IMR-90 (cell line): ENCODE data around the gene EVI5. TPM values are rescaled to one million over a fixed set of nuclear protein-coding genes. Genes with fewer than 3 reads are reported as not detected.
"Not testable (repeated sequence)": the region's sequence is repeated elsewhere in the genome, so short reads cannot be mapped to it uniquely, and the experiment has no call there.

ENCODE experiments used
- ATAC-seq: fragments of 200-7000 bp; cut with Tn5 transposase; 2 replicates; pipeline ENCODE4 v1.9.1; 2020; ENCODE audit warnings: low read depth, mild to moderate bottlenecking, moderate library complexity
- BruUV-seq: library from RNA; stranded (reverse); fragments of 400-500 nt; replicated peaks from 2 replicates; lab custom pipeline; 2021; lab: Mats Ljungman, UMichigan
- CTCF ChIA-PET: fragments of 300-600 bp; formaldehyde crosslinking; extraction: SDS; loops from one replicate; lab custom pipeline; 2021; ENCODE audit warnings: antibody characterized with exemption; lab: Yijun Ruan, JAX
- POLR2A ChIA-PET: fragments of 300-600 bp; sonication (Branson Sonifier 250); formaldehyde crosslinking; loops from one replicate; lab custom pipeline; 2022; ENCODE audit warnings: antibody characterized with exemption; ENCODE audit not compliant: unreplicated experiment; lab: Charles Lee
- DNase-seq: peaks from one replicate; pipeline ENCODE4 v3.0.0; 2013
- H2AFZ ChIP-seq: replicated peaks from 2 replicates; pipeline ENCODE3; 2013; ENCODE audit warnings: low read length, mild to moderate bottlenecking; ENCODE audit not compliant: poor library complexity
- H2AK5ac ChIP-seq: 2 replicates; pipeline ENCODE4 v1.6.1; 2013; ENCODE audit warnings: low read depth, low read length, inconsistent platforms
- H2AK9ac ChIP-seq: replicated peaks from 2 replicates; pipeline ENCODE3; 2013; ENCODE audit warnings: mild to moderate bottlenecking, low read depth, low read length, moderate library complexity; ENCODE audit not compliant: poor library complexity
- H2BK120ac ChIP-seq: 2 replicates; pipeline ENCODE4 v1.6.1; 2013; ENCODE audit warnings: low read depth, low read length, inconsistent platforms
- H2BK15ac ChIP-seq: 3 replicates; pipeline ENCODE4 v1.6.1; 2013; ENCODE audit warnings: low read depth, low read length, inconsistent platforms
- H2BK20ac ChIP-seq: 2 replicates; pipeline ENCODE4 v1.6.1; 2013; ENCODE audit warnings: low read depth, mild to moderate bottlenecking, inconsistent platforms, low read length, moderate library complexity
- H2BK5ac ChIP-seq: 2 replicates; pipeline ENCODE4 v1.6.1; 2013; ENCODE audit warnings: mild to moderate bottlenecking, low read depth, low read length, inconsistent platforms; ENCODE audit not compliant: poor library complexity, severe bottlenecking
- H3K14ac ChIP-seq: replicated peaks from 2 replicates; pipeline ENCODE4 v1.6.1; 2013; ENCODE audit warnings: low read depth, low read length, inconsistent platforms
- H3K18ac ChIP-seq: 2 replicates; pipeline ENCODE4 v1.6.1; 2013; ENCODE audit warnings: low read depth, low read length, control low read depth
- H3K23ac ChIP-seq: 2 replicates; pipeline ENCODE4 v1.6.1; 2013; ENCODE audit warnings: low read depth, low read length, inconsistent platforms
- H3K27ac ChIP-seq: 2 replicates; pipeline ENCODE4 v1.5.1; 2013; ENCODE audit warnings: mild to moderate bottlenecking, control low read depth, low read length; ENCODE audit not compliant: insufficient read depth
- H3K27me3 ChIP-seq: 2 replicates; pipeline ENCODE4 v1.6.1; 2013; ENCODE audit warnings: low read length; ENCODE audit not compliant: control insufficient read depth, insufficient read depth
- H3K36me3 ChIP-seq: 2 replicates; pipeline ENCODE4 v1.6.1; 2013; ENCODE audit warnings: low read length, mixed read lengths; ENCODE audit not compliant: control insufficient read depth, insufficient read depth
- H3K4ac ChIP-seq: 2 replicates; pipeline ENCODE4 v1.6.1; 2013; ENCODE audit warnings: low read depth, low read length, inconsistent platforms
- H3K4me1 ChIP-seq: 2 replicates; pipeline ENCODE4 v1.6.1; 2013; ENCODE audit warnings: low read length, mixed read lengths; ENCODE audit not compliant: control insufficient read depth, insufficient read depth
- H3K4me2 ChIP-seq: 2 replicates; pipeline ENCODE4 v1.6.1; 2013; ENCODE audit warnings: low read depth, mild to moderate bottlenecking, control low read depth, low read length, moderate library complexity
- H3K4me3 ChIP-seq: 2 replicates; pipeline ENCODE4 v1.5.1; 2013; ENCODE audit warnings: low read depth, mild to moderate bottlenecking, control low read depth, low read length, moderate library complexity; ENCODE audit not compliant: insufficient read depth
- H3K56ac ChIP-seq: 2 replicates; pipeline ENCODE4 v1.6.1; 2013; ENCODE audit warnings: low read length, inconsistent platforms; ENCODE audit not compliant: insufficient read depth; ENCODE audit errors: extremely low read depth
- H3K79me1 ChIP-seq, 2 experiments: 2 replicates each; pipeline ENCODE4 v1.6.1; 2013; ENCODE audit warnings: low read length in 2 of 2, inconsistent platforms in 1 of 2, low read depth in 1 of 2
- H3K9ac ChIP-seq: 2 replicates; pipeline ENCODE4 v1.6.1; 2013; ENCODE audit warnings: low read depth, low read length, control low read depth
- H3K9me1 ChIP-seq: 2 replicates; pipeline ENCODE4 v1.6.1; 2013; ENCODE audit warnings: low read length, inconsistent platforms; ENCODE audit not compliant: insufficient read depth
- H3K9me3 ChIP-seq: 2 replicates; pipeline ENCODE4 v1.6.1; 2013; ENCODE audit warnings: low read length; ENCODE audit not compliant: control insufficient read depth, insufficient read depth
- H4K20me1 ChIP-seq: 2 replicates; pipeline ENCODE4 v1.6.1; 2013; ENCODE audit warnings: low read length, inconsistent platforms; ENCODE audit not compliant: insufficient read depth
- H4K5ac ChIP-seq: 2 replicates; pipeline ENCODE4 v1.6.1; 2013; ENCODE audit warnings: mild to moderate bottlenecking, low read depth, low read length, control low read depth
- H4K8ac ChIP-seq, 2 experiments: 2 replicates each; pipeline ENCODE4 v1.6.1; 2013; ENCODE audit warnings: low read depth in 2 of 2, low read length in 2 of 2, control low read depth in 1 of 2, inconsistent platforms in 1 of 2
- H4K91ac ChIP-seq: 2 replicates; pipeline ENCODE4 v1.6.1; 2013; ENCODE audit warnings: low read depth, low read length, inconsistent platforms; ENCODE audit not compliant: insufficient read depth
- WGBS, 2 experiments: methylation state at CpG; one replicate each; pipeline versions ENCODE4 v1.1.5 to v1.1.7; 2013; ENCODE audit warnings: missing lambda C conversion rate in 2 of 2; ENCODE audit not compliant: insufficient read length in 1 of 2; ENCODE audit errors: extremely low coverage in 2 of 2; 5-methylcytosine and 5-hydroxymethylcytosine counted together
- dilution Hi-C: fragments of 300-500 bp; cut with HindIII; formaldehyde crosslinking; loops from one replicate; pipeline ENCODE4 v1.14.3; 2018; ENCODE audit warnings: low sequenced_read_pairs; ENCODE audit not compliant: unreplicated experiment
- in situ Hi-C: fragments of 300-500 bp; cut with MboI; formaldehyde crosslinking; loops from 3 replicates; pipeline ENCODE4 v1.14.3; 2019; ENCODE audit warnings: low sequenced_read_pairs, inconsistent platforms, mixed read lengths
- intact Hi-C: fragments of 100-400 bp; cut with micrococcal nuclease; formaldehyde crosslinking; loops from 2 replicates; pipeline ENCODE4 v1.10.0; 2022
- polyA plus RNA-seq, 3 experiments: library from polyadenylated mRNA; depleted of rRNA; stranded (reverse); fragments of >200 nt; gene quantifications; 2 replicates each; pipeline ENCODE4 v1.2.3, GENCODE V29; 2012; ENCODE audit warnings: low replicate concordance in 1 of 3
- total RNA-seq: library from RNA; depleted of rRNA; stranded (reverse); fragments of >200 nt; gene quantifications from 2 replicates; pipeline ENCODE4 v1.2.3, GENCODE V29; 2012

The EVI5 gene
- total and polyA plus RNA-seq, 2 of the 4 experiments (the other 2 are of a cell fraction): 13.9 to 26.9 TPM

- H2BK120ac ChIP-seq, H3K18ac ChIP-seq, H3K4me3 ChIP-seq, in situ Hi-C loops, H3K27me3 ChIP-seq, H3K4ac ChIP-seq, H3K4me1 ChIP-seq, H2BK15ac ChIP-seq, H4K8ac ChIP-seq, H4K20me1 ChIP-seq, H3K27ac ChIP-seq, POLR2A ChIA-PET, H3K9ac ChIP-seq, CTCF ChIA-PET, H2AK5ac ChIP-seq, DNase-seq, H3K36me3 ChIP-seq, H3K9me3 ChIP-seq, ATAC-seq, H2AK9ac ChIP-seq, dilution Hi-C loops, BruUV-seq, H3K9me1 ChIP-seq, H2BK5ac ChIP-seq, H4K91ac ChIP-seq, H3K23ac ChIP-seq, H2AFZ ChIP-seq, H2BK20ac ChIP-seq, H3K56ac ChIP-seq, H3K14ac ChIP-seq, intact Hi-C loops, H3K4me2 ChIP-seq, H4K5ac ChIP-seq: not testable (repeated sequence)
- WGBS, 2 experiments: 100% methylated on average over 2 of the region's 16 CpGs; no CpG with 5 or more reads in 1 of the 2 experiments
- peaks cover 15 to 20% of the 10 kb centered on the region in 2 experiments; a peak in 3 of 4 replicates for H3K79me1 ChIP-seq
Observed at GRCh38 chr1:92715476-92715951, 69.4 kb downstream of the EVI5 start.
